ENCODE measurements around the gene CNTN5. TPM values are rescaled to one million over a fixed set of nuclear protein-coding genes. Genes with fewer than 3 reads are reported as not detected.

The CNTN5 gene
- total RNA-seq, 1 donor, result under 0.01 TPM

GRCh38 chr11:100009728-100010127, 989.0 kb downstream of the CNTN5 start:
- H3K4me3 ChIP-seq (ENCODE audit: low read depth, low read length), result no peak overlapping the region
- DNase-seq (ENCODE audit: low read depth), result no peak
- no peak for TF ChIP-seq CTCF (IDR thresholded peaks at IDR 0.05; ENCODE audit: insufficient read depth, low read depth, low read length)

DNA sequence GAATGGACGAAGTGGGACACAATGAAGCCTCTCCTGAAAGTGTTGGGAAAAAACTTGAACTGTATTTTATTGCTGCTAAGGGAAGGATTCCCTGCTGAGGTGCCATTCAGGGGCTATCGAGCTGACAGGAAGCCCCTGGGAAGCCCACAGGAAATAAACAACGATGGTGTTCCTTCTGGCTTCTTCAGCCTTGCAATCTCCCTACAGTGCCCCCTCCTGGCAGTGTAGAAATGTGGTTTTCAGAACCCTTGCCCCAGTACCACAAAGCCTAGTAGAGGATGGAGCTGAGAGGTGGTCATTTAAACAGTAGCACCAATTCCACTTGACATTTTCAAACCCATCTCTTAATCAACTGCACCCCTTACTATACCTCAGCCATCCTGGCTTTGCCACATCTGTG, 989.6 kb downstream of the CNTN5 start:
- TF ChIP-seq CTCF (IDR thresholded peaks at IDR 0.05; ENCODE audit: insufficient read depth, low read depth, low read length), result no peak
- no peak for DNase-seq (ENCODE audit: low read depth)
- H3K4me3 ChIP-seq (ENCODE audit: low read depth, low read length), result no peak overlapping the region

- TF ChIP-seq CTCF (IDR thresholded peaks at IDR 0.05; ENCODE audit: insufficient read depth, low read depth, low read length), result no peak
- no peak for DNase-seq (ENCODE audit: low read depth)
- H3K4me3 ChIP-seq (ENCODE audit: low read depth, low read length), result no peak overlapping the region
Measured at GRCh38 chr11:100011697-100012096, 990.9 kb downstream of the CNTN5 start.

DNA sequence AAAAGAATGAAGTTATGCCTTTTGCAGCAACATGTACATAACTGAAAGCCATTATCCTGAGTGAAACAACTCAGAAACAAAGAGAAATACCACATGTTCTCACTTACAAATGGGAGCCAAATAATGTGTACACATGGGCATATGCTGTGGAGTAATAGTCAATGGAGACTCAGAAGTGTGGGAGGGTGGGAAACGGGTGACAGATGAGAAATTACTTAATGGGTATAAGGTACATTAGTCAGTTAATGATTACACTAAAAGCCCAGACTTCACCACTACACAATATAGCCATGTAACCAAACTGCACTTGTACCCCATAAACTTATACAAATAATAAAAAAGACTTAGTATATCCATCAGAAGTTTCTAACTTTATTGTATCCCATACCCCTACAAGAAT, 992.3 kb downstream of the CNTN5 start:
- no peak overlapping the region for H3K4me3 ChIP-seq (ENCODE audit: low read depth, low read length)
- TF ChIP-seq CTCF (IDR thresholded peaks at IDR 0.05; ENCODE audit: insufficient read depth, low read depth, low read length), result no peak
- DNase-seq (ENCODE audit: low read depth), result no peak

GRCh38 chr11:100031973-100032372, 1011.2 kb downstream of the CNTN5 start:
- no peak for DNase-seq (ENCODE audit: low read depth)
- no peak for TF ChIP-seq CTCF (IDR thresholded peaks at IDR 0.05; ENCODE audit: insufficient read depth, low read depth, low read length)
- no peak overlapping the region for H3K4me3 ChIP-seq (ENCODE audit: low read depth, low read length)

DNA sequence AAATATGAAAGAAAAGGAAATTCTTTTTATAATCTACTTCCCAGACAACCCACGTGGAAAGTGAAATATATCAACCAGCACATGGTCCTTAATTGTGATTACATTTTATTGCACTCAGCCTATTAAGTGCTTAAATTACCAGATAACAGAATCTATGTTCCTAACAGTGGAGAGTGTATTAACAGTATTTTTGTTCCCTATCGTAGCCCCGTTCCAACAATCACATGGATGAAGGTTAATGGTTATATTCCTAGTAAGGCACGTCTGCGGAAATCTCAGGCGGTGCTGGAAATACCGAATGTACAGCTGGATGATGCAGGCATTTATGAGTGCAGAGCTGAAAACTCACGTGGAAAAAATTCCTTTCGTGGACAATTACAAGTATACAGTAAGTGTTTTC, 1040.3 kb downstream of the CNTN5 start:
- no peak for DNase-seq (ENCODE audit: low read depth)
- H3K4me3 ChIP-seq (ENCODE audit: low read depth, low read length), result no peak overlapping the region
- TF ChIP-seq CTCF (IDR thresholded peaks at IDR 0.05; ENCODE audit: insufficient read depth, low read depth, low read length), result no peak

DNA sequence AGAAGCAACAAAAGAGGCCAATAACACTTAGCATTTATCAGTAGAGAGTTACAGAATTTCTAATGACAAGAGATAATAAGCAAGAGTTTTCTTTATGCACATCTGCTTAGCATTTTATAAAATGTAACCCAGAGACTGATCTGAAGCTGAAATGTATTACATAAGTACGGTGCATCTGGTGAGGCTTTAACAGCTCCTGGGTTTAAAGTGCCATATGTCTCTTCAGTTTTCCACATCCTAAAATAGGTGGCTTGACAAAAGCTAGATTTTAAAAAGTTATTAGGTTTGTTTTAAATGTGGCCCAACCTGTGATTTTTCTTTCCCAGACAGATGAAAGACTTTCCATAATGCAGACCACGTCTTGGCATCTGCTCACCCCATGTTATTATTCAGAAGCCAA, 1045.7 kb downstream of the CNTN5 start:
- no peak overlapping the region for H3K4me3 ChIP-seq (ENCODE audit: low read depth, low read length)
- no peak for DNase-seq (ENCODE audit: low read depth)
- no peak for TF ChIP-seq CTCF (IDR thresholded peaks at IDR 0.05; ENCODE audit: insufficient read depth, low read depth, low read length)
